K562 (cell line): ENCODE measurements around the gene COL9A2. TPM values are rescaled to one million over a fixed set of nuclear protein-coding genes. Genes with fewer than 3 reads are reported as not detected.

Experiments used
- BCOR ChIP-seq: fragments of 450-650 bp; IDR thresholded peaks from 2 replicates; pipeline ENCODE4 v1.6.1; 2016
- BRCA1 ChIP-seq, 2 experiments: fragments of 450-650 bp in 1 of 2; sonication (generic) in 1 of 2; formaldehyde crosslinking in 1 of 2; IDR thresholded peaks; 2 replicates each; pipeline versions ENCODE4 v1.5.0 to v1.6.1; 2017 to 2020; ENCODE audit warnings: mild to moderate bottlenecking in 1 of 2, missing genetic modification reagents in 1 of 2
- CBFA2T2 ChIP-seq: fragments of 450-650 bp; conservative IDR thresholded peaks from 2 replicates; pipeline ENCODE4 v1.6.1; 2017; ENCODE audit warnings: mild to moderate bottlenecking
- CBX1 ChIP-seq: sonication (generic); IDR thresholded peaks from 2 replicates; pipeline ENCODE4 v1.6.1; 2016; ENCODE audit warnings: antibody characterized with exemption, low read depth, mild to moderate bottlenecking
- CHD2 ChIP-seq: IDR thresholded peaks from 2 replicates; pipeline ENCODE4 v1.6.1; 2011; ENCODE audit warnings: low read depth, low read length
- CREB5 ChIP-seq: fragments of 250-450 bp; sonication (Bioruptor Pico); IDR thresholded peaks from 2 replicates; pipeline ENCODE4 v1.5.0; 2020; ENCODE audit warnings: mild to moderate bottlenecking
- ESRRA ChIP-seq: fragments of 450-650 bp; IDR thresholded peaks from 2 replicates; pipeline ENCODE4 v1.6.1; 2014; ENCODE audit warnings: low read depth, mild to moderate bottlenecking, moderate library complexity, borderline replicate concordance
- FOXK2 ChIP-seq, 2 experiments: fragments of 450-650 bp; IDR thresholded peaks in 1 of 2; conservative IDR thresholded peaks in 1 of 2; 2 replicates each; pipeline ENCODE4 v1.6.1; 2016; ENCODE audit warnings: low read depth in 2 of 2, mild to moderate bottlenecking in 1 of 2
- GATAD2A ChIP-seq: fragments of 450-650 bp; IDR thresholded peaks from 2 replicates; pipeline ENCODE4 v1.6.1; 2017
- LCOR ChIP-seq: sonication (generic); formaldehyde crosslinking; IDR thresholded peaks from 2 replicates; pipeline ENCODE4 v1.8.0; 2022; ENCODE audit warnings: mild to moderate bottlenecking, missing genetic modification reagents
- MCM5 ChIP-seq: fragments of 450-650 bp; IDR thresholded peaks from 2 replicates; pipeline ENCODE4 v1.6.1; 2016; ENCODE audit warnings: low read depth
- MLLT1 ChIP-seq, 2 experiments: fragments of 450-650 bp; IDR thresholded peaks; 2 replicates each; pipeline ENCODE4 v1.6.1; 2016
- NCOA6 ChIP-seq: fragments of 450-650 bp; IDR thresholded peaks from 2 replicates; pipeline ENCODE4 v1.6.1; 2017; ENCODE audit warnings: mild to moderate bottlenecking
- PHF20 ChIP-seq: fragments of 450-650 bp; IDR thresholded peaks from 2 replicates; pipeline ENCODE4 v1.6.1; 2018; ENCODE audit not compliant: partially characterized antibody
- SMARCC2 ChIP-seq: fragments of 450-650 bp; IDR thresholded peaks from 2 replicates; pipeline ENCODE4 v1.6.1; 2017; ENCODE audit warnings: antibody characterized with exemption, moderate library complexity, mild to moderate bottlenecking, low read depth
- TAL1 ChIP-seq: fragments of 450-650 bp; IDR thresholded peaks from 2 replicates; pipeline ENCODE4 v1.6.1; 2016; ENCODE audit warnings: mild to moderate bottlenecking
- ZBTB43 ChIP-seq: sonication (generic); formaldehyde crosslinking; IDR thresholded peaks from 2 replicates; pipeline ENCODE4 v1.8.0; 2023; ENCODE audit warnings: mild to moderate bottlenecking, missing genetic modification reagents
- ZFP1 ChIP-seq: fragments of 450-650 bp; formaldehyde crosslinking; IDR thresholded peaks from 2 replicates; pipeline ENCODE4 v1.4.0; 2020; ENCODE audit warnings: mild to moderate bottlenecking, mixed read lengths
- ZNF121 ChIP-seq: sonication (generic); formaldehyde crosslinking; conservative IDR thresholded peaks from 2 replicates; pipeline ENCODE4 v1.8.0; 2022; ENCODE audit warnings: missing genetic modification reagents
- ZNF124 ChIP-seq: sonication (generic); formaldehyde crosslinking; IDR thresholded peaks from 2 replicates; pipeline ENCODE4 v1.8.1; 2022; ENCODE audit warnings: missing genetic modification reagents
- ZNF134 ChIP-seq: fragments of 250-450 bp; sonication (Bioruptor Pico); conservative IDR thresholded peaks from 2 replicates; pipeline ENCODE4 v1.4.0; 2020
- ZNF224 ChIP-seq: sonication (generic); formaldehyde crosslinking; IDR thresholded peaks from 2 replicates; pipeline ENCODE4 v1.8.0; 2022; ENCODE audit warnings: mild to moderate bottlenecking, missing genetic modification reagents
- ZNF263 ChIP-seq: sonication (generic); formaldehyde crosslinking; IDR thresholded peaks from 2 replicates; pipeline ENCODE4 v1.8.0; 2022; ENCODE audit warnings: mild to moderate bottlenecking, missing genetic modification reagents, borderline replicate concordance
- ZNF274 ChIP-seq: IDR thresholded peaks from 2 replicates; pipeline ENCODE4 v1.6.1; 2011; ENCODE audit warnings: low read depth, mild to moderate bottlenecking, low read length, moderate library complexity, borderline replicate concordance
- ZNF384 ChIP-seq: IDR thresholded peaks from 2 replicates; pipeline ENCODE4 v1.6.1; 2012; ENCODE audit warnings: low read depth, low read length, improper control_type of control experiment
- ZNF444 ChIP-seq: fragments of 250-450 bp; sonication (Bioruptor Pico); IDR thresholded peaks from 2 replicates; pipeline ENCODE4 v1.4.0; 2020; ENCODE audit warnings: mild to moderate bottlenecking, moderate library complexity
- ZNF583 ChIP-seq: fragments of 250-450 bp; sonication (Bioruptor Pico); IDR thresholded peaks from 2 replicates; pipeline ENCODE4 v1.4.0; 2020
- ZNF668 ChIP-seq: fragments of 250-450 bp; sonication (Bioruptor Pico); IDR thresholded peaks from 2 replicates; pipeline ENCODE4 v1.8.0; 2022; ENCODE audit warnings: mild to moderate bottlenecking, inconsistent platforms
- ZNF75A ChIP-seq: fragments of 450-650 bp; formaldehyde crosslinking; IDR thresholded peaks from 2 replicates; pipeline ENCODE4 v1.4.0; 2020; ENCODE audit warnings: mild to moderate bottlenecking
- polyA plus RNA-seq, 8 experiments: library from polyadenylated mRNA; depleted of rRNA in 4 of 8; stranded (reverse) in 5 of 8; unstranded in 3 of 8; fragments of >200 nt; fragmentation: Nextera tagmentation in 2 of 8; fragmentation: Illumina TruSeq in 1 of 8; extraction: Ambion mirVana in 2 of 8; extraction: Trizol in 1 of 8; gene quantifications; 2 replicates each; pipeline versions ENCODE4 v1.2.1 to v1.2.3, GENCODE V29; 2011 to 2014; ENCODE audit warnings: inconsistent platforms in 1 of 8, missing spikeins in 1 of 8
- total RNA-seq, 7 experiments: library from RNA; depleted of rRNA in 6 of 7; stranded (reverse); fragments of >200 nt in 6 of 7; fragmentation: Illumina TruSeq in 2 of 7; extraction: Trizol in 2 of 7; gene quantifications; 2 replicates each; pipeline versions ENCODE4 v1.2.1 to v1.2.3, GENCODE V29; 2011 to 2021; ENCODE audit warnings: low replicate concordance in 1 of 7

Gene COL9A2
- total and polyA plus RNA-seq, 9 of the 15 experiments (the other 6 are each of a cell fraction or from before 2014, with no cell fraction given), result 0.03 to 2.2 (median 0.31) TPM

- TF ChIP-seq FOXK2 (conservative IDR thresholded peaks at IDR 0.05 in 1 of 2, IDR thresholded peaks at IDR 0.05 in 1 of 2; ENCODE audit: low read depth in 2 of 2), result 0 out of 4 replicates have a peak, but pooled peaks of 1 of the 2 experiments have one; percentile 14
- peak in 1 of 2 experiments; percentile 30; a peak in 1 of 4 replicates for TF ChIP-seq MLLT1 (IDR thresholded peaks at IDR 0.05)
- TF ChIP-seq ZNF75A (CRISPR knock-in tag), result no peak
- TF ChIP-seq TAL1, result peak; percentile 84
- TF ChIP-seq CBX1, result no peak
- TF ChIP-seq ZNF263 (CRISPR knock-in tag), result no peak
- TF ChIP-seq CHD2, result no peak
- TF ChIP-seq CBFA2T2, result peak; percentile 87
- TF ChIP-seq ZNF121 (CRISPR knock-in tag), result no peak
- TF ChIP-seq ZNF384, result no peak
- no peak for TF ChIP-seq MCM5
- no peak for TF ChIP-seq CREB5
- no peak for TF ChIP-seq ZNF124 (CRISPR knock-in tag)
- no peak for TF ChIP-seq ZNF668 (CRISPR knock-in tag)
- no peak for TF ChIP-seq ZNF224 (CRISPR knock-in tag)
- no peak for TF ChIP-seq ZBTB43 (CRISPR knock-in tag)
- no peak for TF ChIP-seq NCOA6
- no peak for TF ChIP-seq ZNF274
- no peak for TF ChIP-seq LCOR (CRISPR knock-in tag)
- no peak for TF ChIP-seq SMARCC2
- TF ChIP-seq ESRRA, result 0 out of 2 replicates have a peak, but pooled peaks have one; percentile 22
- no peak for TF ChIP-seq PHF20
- no peak for TF ChIP-seq BRCA1 (IDR thresholded peaks at IDR 0.05)
- TF ChIP-seq BRCA1 (CRISPR knock-in tag; IDR thresholded peaks at IDR 0.05), result no peak
- TF ChIP-seq ZNF583 (CRISPR knock-in tag), result no peak
- peak; percentile 56; the same call in 1 of the 2 replicates for TF ChIP-seq GATAD2A
- no peak for TF ChIP-seq ZFP1 (CRISPR knock-in tag)
- TF ChIP-seq ZNF134, result no peak
- TF ChIP-seq BCOR, result no peak
- no peak for TF ChIP-seq ZNF444 (CRISPR knock-in tag)
Measured at GRCh38 chr1:40339420-40340323, 22.6 kb upstream of the COL9A2 start (continued).
